Effector memory CD4-positive, alpha-beta T cell (primary cell): Measurements from ENCODE around the gene A3GALT2.

Experiments used
- DNase-seq, 3 donors: peaks; one replicate each; pipeline ENCODE4 v3.0.0-alpha.2; 2020
- H3K27ac ChIP-seq: 2 replicates; pipeline ENCODE4 v1.7.0; 2013; ENCODE audit warnings: mild to moderate bottlenecking, low read length, moderate library complexity; ENCODE audit not compliant: insufficient read depth, poor library complexity, severe bottlenecking
- H3K27me3 ChIP-seq: replicated peaks from 2 replicates; pipeline ENCODE4 v1.7.0; 2013; ENCODE audit warnings: mild to moderate bottlenecking, low read length; ENCODE audit not compliant: insufficient read depth, control insufficient read depth, poor library complexity, severe bottlenecking
- H3K36me3 ChIP-seq: 2 replicates; pipeline ENCODE4 v1.7.0; 2013; ENCODE audit warnings: mild to moderate bottlenecking, low read length, moderate library complexity; ENCODE audit not compliant: control insufficient read depth, insufficient read depth
- H3K4me1 ChIP-seq: 2 replicates; pipeline ENCODE4 v1.7.0; 2013; ENCODE audit warnings: low read length, mild to moderate bottlenecking; ENCODE audit not compliant: control insufficient read depth, insufficient read depth, poor library complexity, severe bottlenecking
- H3K4me3 ChIP-seq: 2 replicates; pipeline ENCODE4 v1.7.0; 2013; ENCODE audit warnings: low read length, low read depth, mild to moderate bottlenecking; ENCODE audit not compliant: insufficient read depth, poor library complexity, severe bottlenecking
- H3K9me3 ChIP-seq: 2 replicates; pipeline ENCODE4 v1.7.0; 2013; ENCODE audit warnings: mild to moderate bottlenecking, low read length, moderate library complexity; ENCODE audit not compliant: control insufficient read depth

A3GALT2 gene

DNA sequence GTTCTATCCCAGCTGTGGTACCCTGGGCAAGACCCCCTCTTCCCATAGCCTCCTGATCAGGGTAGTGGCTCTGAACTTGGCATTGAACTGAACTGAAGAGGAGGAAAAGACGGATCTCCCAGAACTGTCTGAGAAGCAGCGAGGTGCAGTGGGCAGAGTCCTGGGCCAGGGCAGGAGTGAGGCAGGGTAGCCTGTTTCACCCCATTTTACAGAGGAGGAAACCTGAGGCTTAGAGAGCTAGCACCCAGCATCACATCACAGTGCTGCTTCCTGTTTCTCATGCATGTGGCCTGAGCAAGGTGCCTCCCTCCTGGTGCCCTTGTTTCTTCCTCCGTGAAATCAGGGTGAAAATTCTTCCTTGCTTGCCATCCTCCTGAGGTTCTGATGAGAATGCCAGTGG lies 47.5 kb downstream of the A3GALT2 start:
- H3K27ac ChIP-seq: no peak overlapping the region
- no peaks in the 10 kb centered on the region for H3K27me3 ChIP-seq
- H3K9me3 ChIP-seq: no peaks in the 10 kb centered on the region
- peaks cover 9% of the 10 kb centered on the region for H3K4me1 ChIP-seq
- no peak for DNase-seq
- H3K36me3 ChIP-seq: peaks cover 19% of the 10 kb centered on the region
- H3K4me3 ChIP-seq: no peak overlapping the region

DNA sequence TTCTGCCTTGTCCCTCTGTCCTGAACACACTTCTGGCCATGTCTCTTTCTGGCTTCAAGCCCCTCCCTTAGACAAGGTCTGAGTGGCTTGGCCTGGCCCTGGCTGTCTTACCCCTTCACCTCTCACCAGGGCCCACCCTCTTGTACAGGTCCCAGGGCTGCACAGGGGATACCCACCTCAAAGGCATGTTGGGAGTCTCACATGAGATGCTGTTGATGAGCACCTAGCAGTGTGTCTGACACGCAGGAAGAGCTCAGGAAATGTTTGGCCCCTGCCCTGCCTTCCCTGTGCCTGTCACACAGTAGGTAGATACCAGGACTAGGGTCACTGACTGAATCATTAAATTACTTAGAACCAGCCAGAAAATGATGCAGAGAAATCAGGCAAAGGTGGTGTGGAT lies 48.0 kb downstream of the A3GALT2 start:
- Histone ChIP-seq H3K36me3 (peaks cover 15% of the 10 kb centered on the region), H3K27ac (no peak overlapping the region), H3K27me3 (no peaks in the 10 kb centered on the region), H3K4me1 (peaks cover 9% of the 10 kb centered on the region), H3K4me3 (no peak overlapping the region), H3K9me3 (no peaks in the 10 kb centered on the region)
- DNase-seq: no peak

DNA sequence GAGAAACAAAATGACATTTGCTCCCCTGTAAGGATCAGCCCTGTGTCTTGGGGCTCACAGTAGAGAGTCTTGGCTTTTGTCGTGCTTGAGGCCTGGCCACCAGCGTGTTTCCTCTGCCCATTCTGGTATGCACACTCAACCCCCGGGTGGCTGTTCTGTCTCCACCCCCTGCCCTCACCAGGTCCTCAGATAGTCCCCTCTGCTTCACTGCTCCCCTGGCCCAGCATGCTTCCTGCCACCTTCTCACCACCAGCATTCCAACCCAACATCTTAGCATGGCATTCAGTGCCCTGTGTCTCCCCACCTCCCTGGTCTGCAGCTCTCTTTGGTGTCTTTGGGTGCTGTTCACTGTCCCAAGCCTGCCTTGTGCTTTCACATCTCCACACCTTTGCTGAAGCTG lies 48.4 kb downstream of the A3GALT2 start:
- no peak for DNase-seq
- H3K27ac ChIP-seq: no peak overlapping the region
- H3K27me3 ChIP-seq: no peaks in the 10 kb centered on the region
- H3K9me3 ChIP-seq: no peaks in the 10 kb centered on the region
- peaks cover 15% of the 10 kb centered on the region for H3K36me3 ChIP-seq
- peaks cover 9% of the 10 kb centered on the region for H3K4me1 ChIP-seq
- H3K4me3 ChIP-seq: no peak overlapping the region

DNA sequence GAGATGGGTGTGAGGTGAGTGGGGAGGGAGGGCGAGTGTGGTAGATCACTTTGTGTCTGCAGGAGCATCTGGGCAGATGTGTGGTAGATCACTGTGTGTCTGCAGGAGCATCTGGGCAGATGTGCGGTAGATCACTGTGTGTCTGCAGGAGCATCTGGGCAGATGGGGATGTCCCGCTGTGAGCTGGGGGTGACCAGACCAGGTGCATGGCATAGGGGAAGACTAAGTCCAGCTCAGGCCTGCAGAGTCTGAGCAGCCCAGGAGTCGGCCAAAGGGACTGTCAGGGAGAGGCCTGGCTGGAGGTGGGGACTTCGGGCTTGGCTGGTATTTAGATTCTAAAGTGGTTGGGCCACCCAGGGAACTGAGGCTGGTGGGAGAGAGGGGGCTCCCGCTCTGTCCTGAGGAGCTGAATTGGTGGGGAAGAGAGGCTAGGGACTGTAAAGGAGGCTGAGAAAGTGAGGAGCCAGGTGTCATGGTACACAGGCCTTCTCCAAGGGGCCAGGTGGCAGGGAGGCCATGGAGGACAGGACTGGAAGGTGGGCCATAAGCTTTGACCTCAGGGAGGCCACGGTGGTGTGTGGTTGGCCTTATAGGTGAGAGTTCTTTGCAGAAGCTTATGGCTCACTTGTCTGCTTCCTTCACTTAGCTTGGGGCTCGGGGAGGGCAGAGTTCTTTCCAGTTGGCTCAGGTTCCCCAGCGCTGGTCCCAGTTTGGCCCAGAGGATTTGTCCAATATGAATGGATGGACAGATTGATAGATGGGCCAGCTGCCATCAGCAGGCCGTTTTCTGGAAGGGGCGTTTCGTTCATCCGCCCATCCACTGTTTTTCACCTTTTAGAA lies 49.0 kb downstream of the A3GALT2 start:
- DNase-seq: no peak
- peaks cover 9% of the 10 kb centered on the region for H3K4me1 ChIP-seq
- no peaks in the 10 kb centered on the region for H3K27me3 ChIP-seq
- H3K27ac ChIP-seq: no peak overlapping the region
- H3K4me3 ChIP-seq: no peak overlapping the region
- H3K36me3 ChIP-seq: peaks cover 8% of the 10 kb centered on the region
- H3K9me3 ChIP-seq: no peaks in the 10 kb centered on the region

DNA sequence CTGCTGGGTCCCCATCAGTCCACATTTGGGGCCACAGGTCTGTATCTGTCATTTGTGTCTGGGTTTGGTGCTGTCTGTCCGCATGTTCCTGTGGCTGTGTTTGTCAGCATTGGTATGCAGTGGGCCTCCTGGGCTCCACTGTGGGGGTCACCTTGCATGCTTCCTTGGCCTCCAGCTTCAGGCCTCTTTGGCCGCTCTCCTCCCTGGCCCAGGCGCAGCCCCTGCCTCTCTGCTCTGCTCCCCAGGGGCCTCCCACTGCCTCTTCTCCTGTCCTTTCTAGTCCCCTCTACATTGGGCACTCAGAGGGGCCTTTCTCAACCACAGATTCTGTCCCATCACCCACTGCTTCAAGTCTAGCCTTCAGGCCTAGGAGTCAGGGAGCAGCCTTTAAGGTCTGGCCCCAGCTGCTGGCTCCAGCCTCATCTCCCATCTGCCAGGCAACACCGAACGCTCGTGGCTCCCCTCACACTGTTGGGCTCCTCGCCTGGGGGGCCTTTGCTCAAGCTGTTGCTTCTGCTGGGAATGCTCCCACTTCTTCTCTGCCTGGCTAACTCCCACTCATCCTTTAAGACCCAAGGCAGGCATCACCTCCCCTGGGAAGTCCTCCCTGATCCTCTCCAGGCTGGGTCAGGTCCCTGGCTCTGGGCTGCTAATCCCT lies 50.0 kb downstream of the A3GALT2 start:
- H3K36me3 ChIP-seq: peaks cover 5% of the 10 kb centered on the region
- DNase-seq: no peak
- no peak overlapping the region for H3K27ac ChIP-seq
- no peaks in the 10 kb centered on the region for H3K9me3 ChIP-seq
- peaks cover 9% of the 10 kb centered on the region for H3K4me1 ChIP-seq
- no peak overlapping the region for H3K4me3 ChIP-seq
- no peaks in the 10 kb centered on the region for H3K27me3 ChIP-seq

DNA sequence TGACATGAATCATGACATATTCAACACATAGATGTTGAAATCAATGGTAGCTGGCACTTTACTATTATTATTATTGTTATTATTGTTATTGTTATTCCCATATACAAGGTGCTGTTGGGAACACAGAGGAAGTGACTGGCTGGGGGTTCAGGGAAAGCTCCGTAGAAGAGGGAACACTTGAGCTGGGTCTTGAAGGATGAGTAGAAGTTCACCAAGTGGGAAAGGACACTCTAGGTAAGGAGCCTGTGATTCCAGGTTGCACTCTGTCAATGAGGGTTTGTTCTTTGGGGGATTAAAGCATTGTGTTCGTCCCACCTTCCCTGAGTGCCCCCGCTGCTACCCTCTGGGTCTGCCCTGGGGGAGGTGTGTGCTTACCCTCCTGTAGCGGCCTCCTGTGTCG lies 50.5 kb downstream of the A3GALT2 start:
- Histone ChIP-seq H3K27me3 (no peaks in the 10 kb centered on the region), H3K4me3 (no peak overlapping the region), H3K9me3 (no peaks in the 10 kb centered on the region), H3K4me1 (peaks cover 9% of the 10 kb centered on the region), H3K36me3 (no peaks in the 10 kb centered on the region), H3K27ac (no peak overlapping the region)
- DNase-seq: no peak

DNA sequence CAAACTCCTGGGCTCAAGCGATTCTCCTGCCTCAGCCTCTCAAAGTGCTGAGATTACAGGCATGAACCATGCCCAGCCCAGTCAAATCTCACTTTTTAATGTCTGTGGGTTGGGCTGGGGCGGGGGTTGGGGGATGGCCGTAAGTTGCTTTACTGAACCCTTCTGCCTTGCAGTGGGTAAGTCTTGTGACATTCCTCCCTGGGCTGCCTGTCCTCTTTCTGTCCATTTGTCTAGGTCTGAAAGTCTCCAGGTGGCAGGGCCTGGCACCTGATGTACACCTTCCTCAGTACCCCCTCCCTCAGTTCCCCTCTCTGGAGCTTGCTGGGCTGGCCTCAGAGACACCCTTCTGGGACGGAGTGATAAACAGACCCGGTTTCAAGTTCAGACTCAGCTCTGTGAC lies 51.3 kb downstream of the A3GALT2 start:
- no peak overlapping the region for H3K4me3 ChIP-seq
- peaks cover 9% of the 10 kb centered on the region for H3K4me1 ChIP-seq
- H3K27me3 ChIP-seq: no peaks in the 10 kb centered on the region
- no peaks in the 10 kb centered on the region for H3K9me3 ChIP-seq
- no peak for DNase-seq
- no peak overlapping the region for H3K27ac ChIP-seq
- H3K36me3 ChIP-seq: no peaks in the 10 kb centered on the region

DNA sequence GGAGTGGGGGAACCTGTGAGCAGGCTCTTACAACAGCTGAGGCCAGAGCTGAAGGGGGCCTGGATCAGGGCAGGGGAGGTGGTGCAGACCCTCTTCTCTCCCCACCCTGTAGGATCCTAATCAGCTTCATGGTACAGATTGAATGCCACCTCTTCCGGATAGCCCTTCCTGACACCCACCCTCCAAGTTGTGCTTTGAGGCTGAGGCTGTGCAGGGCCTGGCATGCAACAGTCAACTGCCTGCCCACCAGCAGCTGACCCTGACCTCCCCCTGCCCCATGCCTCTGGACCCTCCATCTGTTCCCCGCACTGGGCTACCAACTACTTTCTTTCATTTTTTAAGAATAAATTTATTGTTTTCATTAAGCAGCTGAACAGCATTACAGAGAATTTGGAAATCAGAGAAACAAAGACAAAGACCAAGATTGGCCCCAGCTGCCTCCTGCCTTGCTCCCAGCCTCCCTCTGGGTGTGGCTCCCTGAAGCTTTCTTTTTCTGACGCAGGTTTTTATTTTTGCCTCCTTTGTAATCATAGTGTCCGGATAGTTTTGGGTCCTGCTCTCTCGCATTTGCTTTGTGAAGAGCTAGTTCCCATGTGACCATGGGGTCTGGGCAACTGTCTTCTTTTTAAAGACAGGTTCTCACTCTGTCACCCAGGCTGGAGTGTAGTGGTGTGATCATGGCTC lies 51.8 kb downstream of the A3GALT2 start:
- no peak overlapping the region for H3K4me3 ChIP-seq
- H3K27ac ChIP-seq: no peak overlapping the region
- no peaks in the 10 kb centered on the region for H3K9me3 ChIP-seq
- H3K4me1 ChIP-seq: peaks cover 9% of the 10 kb centered on the region
- H3K27me3 ChIP-seq: no peaks in the 10 kb centered on the region
- no peak for DNase-seq
- H3K36me3 ChIP-seq: no peaks in the 10 kb centered on the region

DNA sequence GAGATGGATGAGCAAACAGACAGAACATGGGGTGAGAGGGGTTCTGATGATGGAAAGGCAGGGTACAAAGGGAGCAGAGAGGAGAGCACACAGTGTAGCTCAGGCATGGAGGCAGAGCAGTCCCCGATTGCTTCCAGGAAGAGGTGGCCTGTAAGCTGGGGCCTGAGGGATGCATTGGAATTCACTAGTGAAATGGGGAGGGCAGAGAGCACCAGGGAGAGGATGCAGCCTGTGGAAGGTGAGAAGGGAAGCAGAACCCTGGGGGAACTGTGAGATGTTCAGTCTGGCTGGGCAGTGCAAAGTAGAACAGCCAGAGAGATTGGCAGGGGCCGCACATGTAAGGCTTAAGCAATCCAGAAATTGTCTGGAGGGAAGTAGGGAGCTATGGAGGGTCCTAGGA lies 52.4 kb downstream of the A3GALT2 start:
- H3K4me1 ChIP-seq: peaks cover 7% of the 10 kb centered on the region

More for the DNA sequence above, 52.4 kb downstream of the A3GALT2 start:
- no peaks in the 10 kb centered on the region for H3K36me3 ChIP-seq
- H3K27ac ChIP-seq: no peak overlapping the region
- no peaks in the 10 kb centered on the region for H3K9me3 ChIP-seq
- no peak for DNase-seq
- H3K4me3 ChIP-seq: no peak overlapping the region
- H3K27me3 ChIP-seq: no peaks in the 10 kb centered on the region
